Activated CD4-positive, CD25-positive, alpha-beta regulatory T cell (primary cell): ENCODE measurements around the gene SNX30.
"Not testable (repeated sequence)": the region's sequence is repeated elsewhere in the genome, so short reads cannot be mapped to it uniquely, and the experiment has no call there.

ENCODE experiments used
- DNase-seq, 4 experiments: peaks; one replicate each; lab custom pipeline; 2025; lab: John Stamatoyannopoulos, UW

SNX30 gene, protein sequence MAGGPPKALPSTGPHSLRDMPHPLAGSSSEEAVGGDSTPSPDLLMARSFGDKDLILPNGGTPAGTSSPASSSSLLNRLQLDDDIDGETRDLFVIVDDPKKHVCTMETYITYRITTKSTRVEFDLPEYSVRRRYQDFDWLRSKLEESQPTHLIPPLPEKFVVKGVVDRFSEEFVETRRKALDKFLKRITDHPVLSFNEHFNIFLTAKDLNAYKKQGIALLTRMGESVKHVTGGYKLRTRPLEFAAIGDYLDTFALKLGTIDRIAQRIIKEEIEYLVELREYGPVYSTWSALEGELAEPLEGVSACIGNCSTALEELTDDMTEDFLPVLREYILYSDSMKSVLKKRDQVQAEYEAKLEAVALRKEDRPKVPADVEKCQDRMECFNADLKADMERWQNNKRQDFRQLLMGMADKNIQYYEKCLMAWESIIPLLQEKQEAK

DNA sequence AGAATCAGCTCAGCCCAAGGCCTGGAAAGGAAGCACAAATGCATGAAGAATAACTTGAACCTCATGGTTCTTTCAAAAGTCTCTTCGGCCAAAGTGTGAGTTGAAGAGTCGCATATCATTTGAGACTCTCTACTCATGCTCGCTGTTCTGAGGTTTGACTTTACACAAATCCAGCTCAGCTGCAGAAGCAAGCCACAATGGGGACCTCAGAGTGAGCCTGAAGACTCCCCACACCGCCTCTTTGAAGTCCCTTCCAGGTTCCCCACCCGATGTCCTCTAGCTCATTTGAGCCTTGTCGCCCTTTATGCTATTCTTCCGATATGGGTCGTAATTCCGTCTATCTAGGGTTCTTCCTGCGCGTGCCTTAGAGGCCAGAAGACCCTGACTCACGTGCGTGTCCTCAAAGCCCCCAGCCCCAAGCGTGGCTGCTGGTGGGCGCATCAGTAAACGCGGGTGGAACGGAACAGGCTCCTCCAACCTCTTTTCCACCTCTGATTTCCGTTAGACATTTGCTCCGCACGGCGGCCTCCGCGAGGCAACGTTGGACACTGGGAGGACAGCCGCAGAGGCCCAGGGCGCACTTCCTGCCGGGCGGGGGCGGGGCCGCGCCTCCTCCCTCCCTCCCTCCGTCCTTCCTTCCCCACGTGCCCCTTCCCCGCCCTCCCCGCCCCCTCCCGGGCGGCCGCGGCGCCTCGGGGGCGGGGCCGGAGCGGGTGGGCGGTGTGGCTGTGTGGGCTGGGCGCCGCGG lies at the start of gene SNX30:
SNX30 (plus strand) TSS at position 745 of the 748 bp plus-strand sequence. CDS start 242 bp downstream, outside the sequence.
- DNase-seq, result peak; percentile 54 to 75 (median 62)

DNA sequence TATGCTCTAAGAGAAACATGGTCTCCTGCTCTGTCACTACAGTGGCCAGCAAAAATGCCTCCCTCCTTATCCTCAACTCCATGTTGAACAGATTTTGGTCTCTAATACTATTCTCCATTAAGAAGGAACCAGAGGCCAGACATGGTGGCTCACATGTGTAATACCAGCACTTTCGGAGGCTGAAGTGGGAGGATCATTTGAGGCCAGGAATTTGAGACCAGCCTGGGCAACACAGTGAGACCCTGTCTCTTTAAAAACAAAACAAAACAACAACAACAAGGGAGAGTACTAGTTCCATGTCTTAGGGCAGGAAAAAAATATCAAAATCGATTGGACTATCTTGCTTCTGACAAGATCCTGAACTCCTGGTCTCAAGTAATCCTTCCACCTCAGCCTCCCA lies 47.3 kb upstream of the SNX30 start:
- no peak for DNase-seq

DNA sequence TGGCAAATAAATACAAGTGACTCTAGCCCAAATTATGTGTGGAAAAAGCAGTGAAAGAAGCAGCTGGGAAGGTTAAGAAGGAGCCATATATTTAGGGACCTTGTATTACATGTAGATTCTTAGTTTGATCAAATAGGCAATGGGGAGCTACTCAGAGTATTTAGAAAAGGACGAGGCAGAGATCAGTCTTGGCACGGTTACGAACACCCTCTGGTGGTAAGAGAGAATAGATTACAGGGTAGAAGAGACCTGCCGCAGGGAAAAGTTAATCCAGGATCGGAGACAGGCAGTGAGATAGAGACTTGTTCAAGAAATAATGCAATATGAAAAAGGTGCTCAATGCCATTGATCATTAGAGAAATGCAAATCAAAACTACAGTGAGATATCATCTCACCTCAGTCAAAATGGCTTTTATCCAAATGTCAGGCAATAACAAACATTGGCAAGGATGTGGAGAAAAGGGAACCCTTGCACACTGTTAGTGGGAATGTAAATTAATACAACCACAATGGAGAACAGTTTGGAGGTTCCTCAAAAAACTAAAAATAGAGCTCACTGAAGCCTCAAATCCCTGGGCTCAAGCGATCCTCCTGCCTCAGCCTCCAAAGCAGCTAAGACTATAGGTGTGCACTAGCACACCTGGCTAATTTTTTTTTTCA lies 44.7 kb upstream of the SNX30 start:
- DNase-seq, result no peak

DNA sequence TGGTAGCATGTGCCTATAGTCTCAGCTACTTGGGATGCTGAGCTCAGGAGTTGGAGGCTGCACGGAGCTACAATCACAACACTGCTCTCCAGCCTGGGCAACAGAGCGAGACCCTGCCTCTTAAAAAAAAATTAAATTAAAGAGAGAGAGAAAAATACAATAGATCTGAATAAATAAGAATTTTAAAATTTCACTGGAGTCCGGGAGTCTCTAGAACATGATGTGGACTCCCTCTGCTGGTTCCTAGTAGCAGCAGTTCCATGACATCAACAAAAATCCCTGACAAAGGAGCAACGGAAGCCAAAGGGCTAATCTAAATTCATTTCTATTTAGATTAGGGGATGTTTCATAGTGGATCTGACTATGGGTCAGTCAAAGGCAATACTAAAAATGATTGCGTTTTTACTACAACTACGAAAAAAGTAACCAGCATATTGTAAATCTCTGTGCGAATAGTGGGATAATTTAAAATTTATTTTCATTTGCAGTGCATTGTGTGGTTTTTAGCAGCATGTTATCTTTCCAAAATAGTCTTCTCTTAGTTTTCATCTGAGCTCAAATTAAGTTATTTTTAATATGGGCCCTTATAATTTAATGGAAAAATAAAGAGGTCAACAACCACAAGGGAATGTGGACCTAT lies 39.4 kb upstream of the SNX30 start:
- DNase-seq, result no peak

DNA sequence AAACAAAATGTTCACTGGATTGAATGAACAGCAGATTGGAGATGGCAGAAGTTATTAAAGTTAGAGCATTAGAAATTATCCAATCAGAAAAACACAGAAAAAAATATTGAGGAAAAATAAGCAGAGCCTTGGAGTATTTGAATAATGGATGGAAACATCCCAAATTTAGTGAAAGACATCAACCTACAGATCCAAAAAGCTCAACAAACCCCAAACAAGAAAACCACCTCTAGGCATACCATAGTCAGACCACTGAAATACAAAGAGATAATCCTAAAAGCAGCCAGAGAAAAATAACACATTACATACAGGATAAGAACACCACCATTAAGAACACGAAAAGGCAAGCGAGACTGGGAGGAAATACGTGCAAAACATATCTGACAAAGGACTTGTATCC lies 37.9 kb upstream of the SNX30 start:
- no peak for DNase-seq

DNA sequence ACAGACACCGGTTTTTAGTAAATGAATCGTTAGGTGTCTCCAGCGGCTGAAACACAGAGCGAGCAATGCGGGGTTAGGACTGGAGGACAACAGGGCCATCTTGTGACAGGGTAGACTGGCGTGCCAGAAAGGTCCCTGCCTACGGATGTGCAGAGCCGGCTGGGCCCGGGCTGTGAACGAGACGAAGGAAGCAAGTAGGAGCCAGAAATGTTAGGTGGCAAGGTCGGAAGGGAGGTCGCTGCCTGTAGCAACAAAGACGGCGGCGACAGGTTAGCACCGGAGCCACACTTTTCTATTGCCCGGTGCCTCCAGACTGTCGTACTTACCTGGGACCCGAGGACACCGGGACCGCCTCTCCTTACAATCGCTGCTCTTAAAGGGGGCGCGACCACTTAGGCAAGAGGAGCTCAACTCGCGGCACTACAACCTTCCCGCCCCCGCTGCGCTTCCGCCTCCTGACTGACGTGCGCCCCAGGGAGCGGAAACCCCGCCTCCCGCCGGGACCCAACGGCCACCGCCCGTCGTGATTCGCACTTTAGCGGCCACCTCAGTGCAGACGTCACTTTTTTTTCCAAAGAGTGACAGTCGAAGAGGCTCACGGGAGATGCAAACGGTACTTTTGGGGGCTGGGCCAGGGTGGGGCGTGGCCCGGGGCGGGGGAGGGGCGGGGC lies 32.8 kb upstream of the SNX30 start, which contains the start of gene INIP:
INIP (minus strand) TSS at position 457 of the 671 bp plus-strand sequence. CDS start 1,632 bp downstream, outside the sequence.
- DNase-seq, result peak; percentile 86 to 95 (median 94)

DNA sequence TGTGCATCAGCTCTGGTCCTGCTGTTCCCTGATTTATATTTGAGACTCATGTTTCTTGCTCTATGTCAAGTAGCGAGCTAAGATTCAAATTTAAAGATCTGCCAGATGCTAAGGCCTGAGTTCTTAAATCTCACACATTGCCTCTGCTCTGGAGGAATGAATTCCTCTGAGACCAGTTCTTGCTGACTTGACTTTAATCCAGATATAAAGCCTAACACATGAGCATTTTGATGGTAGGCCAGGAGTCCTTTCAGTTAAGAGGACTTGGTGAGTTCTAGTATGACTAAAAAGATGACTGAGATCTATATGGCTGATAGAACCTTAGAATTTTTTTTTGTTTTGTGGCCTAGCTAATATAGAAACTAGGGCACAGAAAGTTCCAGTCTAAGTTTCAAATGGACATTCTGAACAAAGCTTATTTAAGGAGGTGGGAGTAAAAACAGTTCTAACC lies 31.3 kb upstream of the SNX30 start:
- DNase-seq, result no peak

DNA sequence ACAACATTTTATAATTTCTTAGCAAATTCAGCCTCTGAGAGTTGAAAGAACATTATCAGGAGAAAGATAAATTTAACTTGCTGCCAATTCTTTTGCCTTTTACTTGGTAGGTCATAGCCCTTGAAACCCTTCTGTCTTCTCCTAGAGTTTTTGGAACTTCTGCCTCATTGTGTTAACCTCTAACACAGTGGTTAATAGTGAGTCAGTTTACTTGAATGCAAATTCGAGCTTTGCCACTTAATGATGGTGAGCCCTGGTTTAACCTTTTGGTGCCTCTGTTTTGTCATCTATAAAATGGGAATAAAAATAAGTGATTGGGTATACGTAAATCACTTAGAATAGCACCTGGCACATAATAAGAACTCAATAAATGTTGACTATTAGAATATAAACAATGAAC lies 30.9 kb upstream of the SNX30 start:
- no peak for DNase-seq

DNA sequence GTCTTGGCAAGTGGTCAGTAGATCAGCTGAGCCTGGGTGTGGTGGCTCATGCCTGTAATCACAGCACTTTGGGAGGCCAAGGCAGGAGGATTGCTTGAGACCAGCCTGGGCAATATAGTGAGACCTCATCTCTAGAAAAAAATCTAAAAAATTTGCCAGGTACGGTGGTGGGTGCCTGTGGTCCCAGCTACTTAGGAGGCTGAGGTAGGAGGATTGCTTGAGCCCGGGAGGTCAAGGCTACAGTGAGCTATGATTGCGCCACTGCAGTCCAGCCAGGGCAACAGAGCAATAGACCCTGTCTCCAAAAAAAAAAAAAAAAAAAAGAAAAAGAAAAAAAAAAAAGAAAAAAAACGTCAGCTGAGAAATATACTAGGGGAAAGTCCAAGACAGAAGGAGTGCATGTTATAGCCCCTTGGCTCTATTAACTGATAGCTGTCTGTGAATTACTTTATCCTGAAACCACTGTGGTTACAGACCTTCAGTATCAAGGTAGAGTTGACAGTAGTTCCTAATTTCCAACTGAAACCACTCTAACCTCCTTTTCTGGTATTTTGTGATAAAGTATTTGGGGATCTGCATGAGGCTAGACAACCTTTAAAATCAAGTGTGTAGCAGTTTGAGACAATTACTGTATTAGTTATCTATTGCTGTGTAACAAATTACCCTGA lies 30.3 kb upstream of the SNX30 start:
- DNase-seq, result no peak

DNA sequence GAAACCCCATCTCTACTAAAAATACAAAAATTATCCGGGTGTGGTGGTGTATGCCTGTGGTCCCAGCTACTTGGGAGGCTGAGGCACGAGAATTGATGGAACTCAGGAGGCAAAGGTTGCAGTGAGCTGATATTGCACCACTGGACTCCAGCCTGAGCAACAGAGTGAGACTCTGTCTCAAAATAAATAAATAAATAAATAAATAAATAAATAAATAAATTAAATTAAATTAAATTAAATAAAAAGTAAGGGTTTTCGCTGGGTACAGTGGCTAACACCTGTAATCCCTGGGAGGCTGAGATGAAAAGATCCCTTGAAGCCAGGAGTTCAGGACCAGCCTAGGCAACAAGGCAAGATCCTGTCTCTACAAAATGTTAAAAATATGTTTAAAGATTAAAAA lies 27.8 kb upstream of the SNX30 start:
- DNase-seq, result not testable (repeated sequence)

DNA sequence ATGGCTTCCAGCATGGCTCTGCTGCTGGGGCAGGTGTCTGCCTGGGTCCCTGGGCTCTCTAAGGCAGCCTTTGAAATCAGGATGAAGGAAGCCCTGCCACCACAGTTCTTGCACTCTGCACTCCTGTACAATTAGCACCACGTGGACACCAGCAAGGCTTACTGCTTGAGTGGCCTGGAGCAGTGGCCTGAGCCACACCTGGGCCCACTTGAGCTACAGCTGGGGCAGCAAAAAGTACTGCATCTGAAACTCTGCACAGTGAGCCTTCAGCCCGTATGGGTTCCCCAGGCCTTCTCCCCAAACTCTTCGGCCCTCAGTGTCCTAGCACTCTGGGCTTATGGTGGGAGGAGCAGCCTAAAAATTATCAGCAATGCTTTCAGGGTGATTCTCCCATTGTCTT lies 24.6 kb upstream of the SNX30 start:
- DNase-seq, result no peak

DNA sequence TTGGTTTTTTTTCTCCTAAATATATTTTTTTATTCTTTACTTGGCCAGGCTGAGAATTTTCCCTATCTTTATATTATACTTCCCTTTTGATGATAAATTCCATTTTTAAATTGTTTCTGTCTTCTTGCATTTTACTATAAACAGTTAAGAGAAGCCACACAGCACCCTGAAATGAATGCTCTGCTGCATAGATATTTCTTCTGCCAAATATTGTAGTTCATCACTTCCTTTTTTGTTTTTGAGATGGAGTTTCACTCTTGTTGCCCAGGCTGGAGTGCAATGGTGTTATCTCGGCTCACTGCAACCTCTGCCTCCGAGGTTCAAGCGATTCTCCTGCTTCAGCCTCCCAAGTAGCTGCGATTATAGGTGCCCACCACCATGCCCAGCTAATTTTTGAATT lies 24.1 kb upstream of the SNX30 start:
- no peak for DNase-seq

DNA sequence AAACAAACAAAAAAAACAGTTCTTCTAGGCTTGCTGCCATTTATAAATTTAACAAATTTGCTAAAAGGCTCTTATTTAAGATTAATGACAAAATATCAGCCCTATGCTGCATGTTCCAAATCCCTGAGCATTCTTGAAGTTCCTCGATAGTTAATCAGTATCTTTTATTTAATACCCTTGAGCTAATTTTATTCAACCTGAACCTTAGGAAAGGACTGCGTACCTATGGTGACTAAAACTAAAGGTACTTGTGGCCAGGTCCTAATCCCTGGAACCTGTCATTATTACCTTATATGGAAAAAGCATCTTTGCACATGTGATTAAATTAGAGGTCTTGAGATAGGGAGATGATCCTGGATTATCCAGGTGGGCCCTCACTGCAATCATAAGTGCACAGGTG lies 22.2 kb upstream of the SNX30 start:
- no peak for DNase-seq

DNA sequence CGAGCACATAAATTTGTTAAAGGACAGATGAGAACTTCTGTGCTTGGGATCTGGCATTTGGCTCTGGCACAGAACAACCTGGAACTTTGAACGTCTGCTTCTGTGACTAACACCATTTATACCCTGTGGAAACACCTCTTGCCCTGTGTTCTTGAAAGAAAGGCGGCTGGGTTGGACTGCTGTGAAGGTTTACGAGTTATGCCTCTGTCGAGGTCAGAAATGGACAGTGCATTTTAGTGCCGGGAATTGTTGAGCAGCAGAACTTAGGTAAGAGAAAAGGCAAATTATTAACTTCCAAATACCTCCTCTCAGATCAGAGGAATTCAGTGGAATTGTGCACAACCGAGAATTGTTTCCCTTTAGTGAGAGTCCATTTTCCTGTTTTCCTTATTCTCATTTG lies 18.6 kb upstream of the SNX30 start:
- DNase-seq, result no peak

DNA sequence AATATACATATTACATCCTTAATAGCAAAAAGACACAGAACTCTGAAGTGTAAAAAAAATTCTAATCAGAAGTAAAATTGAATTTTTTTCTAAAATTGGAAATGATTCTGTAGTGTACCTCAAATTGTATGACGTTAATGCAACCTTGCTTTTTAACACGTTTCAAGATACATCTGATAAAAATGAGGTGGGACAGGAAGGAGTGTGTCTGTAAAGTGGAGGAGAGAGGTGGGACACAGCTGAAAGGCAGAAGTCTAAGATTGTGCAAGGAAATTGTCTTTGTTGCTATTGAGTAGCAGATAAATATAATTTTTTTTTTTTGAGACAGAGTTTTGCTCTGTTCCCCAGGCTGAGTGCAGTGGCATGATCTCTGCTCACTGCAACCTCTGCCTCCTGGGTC lies 15.7 kb upstream of the SNX30 start:
- DNase-seq, result no peak

DNA sequence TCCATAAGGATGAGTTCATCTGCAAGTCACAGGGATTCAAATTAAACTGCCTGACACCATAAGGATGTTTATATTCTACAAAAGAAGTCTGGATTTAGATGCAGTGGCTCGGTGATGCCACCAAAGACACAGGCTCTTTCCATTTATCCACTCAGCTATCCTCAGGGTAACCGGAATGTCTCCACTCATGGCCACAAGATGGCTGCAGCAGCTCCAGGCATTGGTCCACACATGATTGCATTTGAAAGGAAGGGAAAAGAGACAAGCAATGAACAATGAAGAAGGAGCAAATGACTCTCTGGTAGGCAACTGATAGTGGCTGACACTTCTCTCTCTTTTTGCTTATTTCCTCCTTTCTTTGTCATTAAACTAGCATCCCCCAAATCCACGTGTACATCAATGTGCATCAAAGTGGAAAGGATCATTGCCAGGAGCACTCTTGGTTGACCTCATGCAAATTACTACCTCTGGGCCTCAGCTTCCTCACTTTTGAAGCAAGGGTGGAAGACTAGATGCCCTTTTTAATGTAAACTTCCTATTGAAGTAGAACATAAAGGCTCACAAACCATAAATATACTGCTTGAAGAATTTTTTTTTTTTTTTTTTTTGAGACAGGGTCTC lies 7.2 kb upstream of the SNX30 start:
- no peak for DNase-seq

DNA sequence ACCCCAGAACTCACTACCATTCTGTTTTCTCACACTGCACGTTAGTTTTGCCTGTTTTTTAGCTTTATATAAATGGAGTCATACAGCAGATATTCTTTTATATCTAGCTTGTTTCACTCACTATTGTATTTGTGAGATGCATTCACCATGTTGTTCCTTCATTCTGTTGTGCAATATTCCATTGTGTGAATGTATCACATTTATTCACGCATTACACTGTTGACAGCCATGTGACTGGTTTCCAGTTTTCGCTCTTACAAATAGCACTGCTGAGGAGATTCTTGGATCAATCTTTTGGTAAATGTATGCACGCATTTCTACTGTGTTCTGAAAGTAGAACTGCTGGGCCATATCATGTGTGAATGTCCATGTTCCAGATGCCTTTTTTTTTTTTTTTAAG lies 6.4 kb upstream of the SNX30 start:
- DNase-seq, result no peak

DNA sequence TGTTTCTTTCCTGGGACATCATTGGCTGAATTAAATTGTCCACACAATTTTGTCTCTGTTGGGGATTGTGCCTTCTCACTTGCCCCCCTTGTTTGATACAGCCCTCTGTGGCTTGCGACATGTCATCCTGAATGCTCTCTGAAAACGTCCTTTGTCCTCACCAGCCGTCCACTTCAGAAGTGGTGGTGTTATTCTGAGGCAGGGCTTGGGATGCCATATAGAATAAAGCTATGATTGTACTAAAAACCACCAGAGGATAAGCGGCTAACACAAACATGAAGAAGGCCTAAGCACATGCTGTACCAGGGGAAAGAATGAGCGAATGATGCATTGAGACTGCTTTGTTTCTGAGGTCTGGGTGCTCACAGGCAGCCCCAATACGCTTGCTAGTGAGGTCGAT lies 3.5 kb upstream of the SNX30 start:
- DNase-seq, result no peak

DNA sequence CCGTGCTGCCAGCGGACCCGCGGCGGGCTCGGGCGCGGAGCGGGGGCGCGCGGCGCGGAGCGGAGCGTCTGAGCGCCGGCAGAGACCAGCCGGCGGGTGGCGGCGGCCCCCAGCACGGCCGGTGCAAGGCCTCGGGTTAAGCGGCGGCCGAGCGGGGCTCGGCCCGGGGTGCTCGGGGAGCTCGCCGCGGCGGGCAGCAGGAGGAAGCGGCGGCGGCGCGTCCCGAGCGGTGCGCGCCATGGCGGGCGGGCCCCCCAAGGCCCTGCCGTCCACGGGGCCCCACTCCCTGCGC lies 150 bp downstream of the SNX30 start:
- no peak for DNase-seq

DNA sequence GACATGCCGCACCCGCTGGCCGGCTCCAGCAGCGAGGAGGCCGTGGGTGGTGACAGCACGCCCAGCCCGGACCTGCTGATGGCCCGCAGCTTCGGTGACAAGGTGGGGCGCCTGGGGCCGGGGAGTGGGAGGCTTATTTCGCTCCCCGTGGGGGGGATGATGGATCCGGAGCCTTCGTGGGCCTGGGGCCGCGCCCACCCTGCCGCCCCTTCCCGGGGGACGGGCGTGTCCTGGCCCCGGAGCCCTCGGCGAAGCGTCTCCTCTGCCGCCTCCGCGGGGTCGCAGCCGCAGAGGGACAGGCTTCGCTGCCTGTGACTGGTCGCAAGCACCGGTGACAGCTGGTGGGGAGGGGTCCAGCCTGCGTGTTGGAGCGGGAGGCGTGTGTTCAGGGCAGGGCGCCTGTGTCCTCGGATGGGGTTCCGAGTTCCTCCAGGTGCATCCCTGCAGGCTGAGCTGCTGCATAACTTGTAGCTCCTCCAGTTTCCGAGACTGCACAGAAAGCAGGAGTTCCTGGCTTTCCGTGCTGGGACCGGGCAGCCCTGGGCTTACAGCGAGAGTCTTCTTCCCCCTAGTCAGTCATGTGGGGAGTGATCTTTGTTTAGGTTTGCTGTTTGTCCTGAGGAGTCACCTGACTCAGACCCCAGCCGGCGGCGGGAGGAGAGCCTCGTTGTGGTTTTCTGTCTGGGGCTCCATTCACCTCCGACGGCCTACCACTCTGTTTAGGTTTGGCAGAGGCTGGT lies 666 bp downstream of the SNX30 start:
- DNase-seq, result peak in 3 of 4 experiments; percentile 5 to 23 (median 16)
